Urothelium cell line (cell line): Measurements from ENCODE around the gene TPRG1L.

Experiments used
- DNase-seq: peaks from one replicate; pipeline ENCODE4 v3.0.0; 2011; ENCODE audit warnings: low spot score, mixed read lengths
- FAIRE-seq: peaks from 2 replicates; lab custom pipeline; 2011; peaks lifted over from hg19 to GRCh38; lab: Jason Lieb, UNC

TPRG1L gene

GRCh38 chr1:3593334-3593733 is 31.5 kb upstream of the TPRG1L start:
- no peak for DNase-seq
- FAIRE-seq, result no peak

- FAIRE-seq, result no peak
- no peak for DNase-seq
These were observed 31.1 kb upstream of the TPRG1L start for GRCh38 chr1:3593745-3594144.

GRCh38 chr1:3594706-3595377 is 30.0 kb upstream of the TPRG1L start:
- DNase-seq, result no peak
- no peak for FAIRE-seq

GRCh38 chr1:3595949-3596348 is 28.9 kb upstream of the TPRG1L start:
- FAIRE-seq, result no peak
- no peak for DNase-seq

- no peak for FAIRE-seq
- DNase-seq, result no peak
These were observed 27.9 kb upstream of the TPRG1L start for GRCh38 chr1:3596663-3597598.

GRCh38 chr1:3597599-3597964 is 27.2 kb upstream of the TPRG1L start:
- DNase-seq, result no peak

GRCh38 chr1:3598051-3598491 is 26.7 kb upstream of the TPRG1L start:
- FAIRE-seq, result no peak

More at GRCh38 chr1:3597599-3597964, 27.2 kb upstream of the TPRG1L start:
- no peak for FAIRE-seq

GRCh38 chr1:3598522-3599285 is 26.1 kb upstream of the TPRG1L start:
- DNase-seq, result no peak
- FAIRE-seq, result no peak

More at GRCh38 chr1:3598051-3598491, 26.7 kb upstream of the TPRG1L start:
- DNase-seq, result no peak

GRCh38 chr1:3599286-3599811 is 25.5 kb upstream of the TPRG1L start:
- no peak for DNase-seq
- FAIRE-seq, result no peak

GRCh38 chr1:3599816-3600215 is 25.0 kb upstream of the TPRG1L start:
- FAIRE-seq (no peak), DNase-seq (no peak)

GRCh38 chr1:3600354-3600753 is 24.5 kb upstream of the TPRG1L start:
- DNase-seq (no peak), FAIRE-seq (no peak)

GRCh38 chr1:3601743-3602142 is 23.1 kb upstream of the TPRG1L start:
- DNase-seq, result no peak
- FAIRE-seq, result no peak

GRCh38 chr1:3602375-3602774 is 22.4 kb upstream of the TPRG1L start:
- no peak for FAIRE-seq

GRCh38 chr1:3603156-3603555 is 21.7 kb upstream of the TPRG1L start:
- DNase-seq (no peak), FAIRE-seq (no peak)

More at GRCh38 chr1:3602375-3602774, 22.4 kb upstream of the TPRG1L start:
- no peak for DNase-seq

GRCh38 chr1:3603571-3604467 is 21.0 kb upstream of the TPRG1L start:
- DNase-seq, result no peak
- FAIRE-seq, result no peak

- FAIRE-seq (no peak), DNase-seq (no peak)
These were observed 20.3 kb upstream of the TPRG1L start for GRCh38 chr1:3604468-3604974.

GRCh38 chr1:3604997-3605823 is 19.6 kb upstream of the TPRG1L start:
- DNase-seq, result no peak
- peak; percentile 83 for FAIRE-seq

GRCh38 chr1:3606779-3607702 is 17.8 kb upstream of the TPRG1L start:
- no peak for DNase-seq
- FAIRE-seq, result no peak
